Stimulated activated CD8-positive, alpha-beta memory T cell treated with anti-CD3 and anti-CD28 coated beads, Interleukin-2, amount 100 ng/mL, for 48 hours (primary cell): ENCODE data around the gene EVI5.
A peak's percentile ranks its signal among the peaks of the same experiment; 100 is the strongest.

Source experiments
- DNase-seq, 2 donors: peaks; one replicate each; pipeline ENCODE4 v3.0.0-alpha.2; 2020; ENCODE audit warnings: low read depth in 2 of 2

EVI5 gene

GRCh38 chr1:92484472-92485380 lies 300.2 kb downstream of the EVI5 start:
- peak; percentile 71 to 76 for DNase-seq

- DNase-seq, result peak in 1 of 2 donors; percentile 64
Observed at GRCh38 chr1:92483610-92484471, 301.1 kb downstream of the EVI5 start.

GRCh38 chr1:92482665-92483609 lies 302.0 kb downstream of the EVI5 start:
- no peak for DNase-seq

- DNase-seq, result no peak
Observed at GRCh38 chr1:92481971-92482664, 302.8 kb downstream of the EVI5 start.

GRCh38 chr1:92481599-92481925 lies 303.3 kb downstream of the EVI5 start:
- no peak for DNase-seq

GRCh38 chr1:92480813-92481598 lies 303.9 kb downstream of the EVI5 start:
- DNase-seq, result no peak

GRCh38 chr1:92480200-92480812 lies 304.6 kb downstream of the EVI5 start:
- no peak for DNase-seq

GRCh38 chr1:92479587-92479986 lies 305.3 kb downstream of the EVI5 start:
- DNase-seq, result no peak

GRCh38 chr1:92478393-92478792 lies 306.5 kb downstream of the EVI5 start:
- no peak for DNase-seq

GRCh38 chr1:92476071-92476631 lies 308.8 kb downstream of the EVI5 start:
- peak in 1 of 2 donors; percentile 46 for DNase-seq

GRCh38 chr1:92475029-92475428 lies 309.9 kb downstream of the EVI5 start:
- no peak for DNase-seq

GRCh38 chr1:92473781-92474495 lies 311.0 kb downstream of the EVI5 start:
- no peak for DNase-seq

GRCh38 chr1:92470216-92470615 lies 314.7 kb downstream of the EVI5 start:
- DNase-seq, result no peak

GRCh38 chr1:92466683-92467352 lies 318.1 kb downstream of the EVI5 start:
- DNase-seq, result no peak

GRCh38 chr1:92465256-92465647 lies 319.7 kb downstream of the EVI5 start:
- no peak for DNase-seq

- no peak for DNase-seq
Observed at GRCh38 chr1:92464588-92465255, 320.2 kb downstream of the EVI5 start.

GRCh38 chr1:92461364-92462097 lies 323.4 kb downstream of the EVI5 start:
- DNase-seq, result no peak
